ENCODE data around the gene ABCA7. TPM values are rescaled to one million over a fixed set of nuclear protein-coding genes. Genes with fewer than 3 reads are reported as not detected.

Gene ABCA7
- total RNA-seq, 4 donors from 2014 or later, result 15.5 to 58.7 (median 29.8) TPM

GRCh38 chr19:1084024-1084868 lies 44.3 kb downstream of the ABCA7 start:
- Histone ChIP-seq H3K27me3 (no peaks in the 10 kb centered on the region), H3K4me1 (peaks cover 0 to 9% of the 10 kb centered on the region in 2 donors), H3K4me3 (replicated peaks in 1 of 3) (no peak overlapping the region), H3K27ac (no peak overlapping the region), H3K36me3 (peaks cover 14 to 15% of the 10 kb centered on the region in 2 donors), H3K9me3 (no peaks in the 10 kb centered on the region)
- DNase-seq, result no peak
- no peak for TF ChIP-seq POLR2A (IDR thresholded peaks at IDR 0.05)
- no peak for TF ChIP-seq CTCF (IDR thresholded peaks at IDR 0.05)
- 88% methylated on average over 38 to 43 of the region's 43 CpGs for WGBS, 2 donors
- intact Hi-C loops (cut with DNase I), result no loop called here

GRCh38 chr19:1085053-1085658 lies 45.2 kb downstream of the ABCA7 start:
- peaks cover 19 to 21% of the 10 kb centered on the region in 2 donors for H3K36me3 ChIP-seq
- H3K9me3 ChIP-seq, result no peaks in the 10 kb centered on the region
- peaks cover 0 to 9% of the 10 kb centered on the region in 2 donors for H3K4me1 ChIP-seq
- intact Hi-C loops (cut with DNase I), result no loop called here
- TF ChIP-seq POLR2A (IDR thresholded peaks at IDR 0.05) (no peak), CTCF (IDR thresholded peaks at IDR 0.05) (no peak)
- DNase-seq, result no peak
- no peak overlapping the region for H3K4me3 ChIP-seq (replicated peaks in 1 of 3)
- H3K27me3 ChIP-seq, result no peaks in the 10 kb centered on the region
- H3K27ac ChIP-seq, result no peak overlapping the region
- WGBS, 2 donors, result 86 to 87% methylated on average over 8 of the region's 8 CpGs

GRCh38 chr19:1085676-1086442 lies 46.0 kb downstream of the ABCA7 start:
- no peaks in the 10 kb centered on the region for H3K9me3 ChIP-seq
- H3K4me1 ChIP-seq, result peaks cover 0 to 9% of the 10 kb centered on the region in 2 donors
- H3K36me3 ChIP-seq, result peaks cover 23 to 24% of the 10 kb centered on the region in 2 donors
- DNase-seq, result no peak
- no peak overlapping the region for H3K4me3 ChIP-seq (replicated peaks in 1 of 3)
- H3K27ac ChIP-seq, result no peak overlapping the region
- no peak for TF ChIP-seq POLR2A (IDR thresholded peaks at IDR 0.05)
- no peak for TF ChIP-seq CTCF (IDR thresholded peaks at IDR 0.05)
- H3K27me3 ChIP-seq, result no peaks in the 10 kb centered on the region
- intact Hi-C loops (cut with DNase I), result no loop called here
- 86 to 87% methylated on average over 18 to 36 of the region's 38 CpGs for WGBS, 2 donors

- intact Hi-C loops (cut with DNase I), result no loop called here
- Histone ChIP-seq H3K4me1 (peaks cover 0 to 9% of the 10 kb centered on the region in 2 donors), H3K4me3 (replicated peaks in 1 of 3) (no peak overlapping the region), H3K27me3 (no peaks in the 10 kb centered on the region), H3K36me3 (peaks cover 30 to 32% of the 10 kb centered on the region in 2 donors), H3K9me3 (no peaks in the 10 kb centered on the region), H3K27ac (no peak overlapping the region)
- no peak for DNase-seq
- WGBS, 2 donors, result 88 to 91% methylated on average over 7 to 15 of the region's 21 CpGs
- TF ChIP-seq POLR2A (IDR thresholded peaks at IDR 0.05), result no peak
- no peak for TF ChIP-seq CTCF (IDR thresholded peaks at IDR 0.05)
These were observed 46.7 kb downstream of the ABCA7 start for GRCh38 chr19:1086613-1087012.
